RWPE2 (cell line): ENCODE data around the gene RASGRP1.

Source experiments
- ATAC-seq: fragments of 200-7000 bp; cut with Tn5 transposase; 3 replicates; pipeline ENCODE4 v1.9.1; 2021; ENCODE audit warnings: low read depth
- DNase-seq: peaks from one replicate; pipeline ENCODE4 v3.0.0-alpha.2; 2020; ENCODE audit warnings: low spot score
- H3K27ac ChIP-seq: fragments of 450-650 bp; 2 replicates; pipeline ENCODE4 v1.5.1; 2017; ENCODE audit warnings: mild to moderate bottlenecking; ENCODE audit not compliant: poor library complexity, severe bottlenecking
- H3K27me3 ChIP-seq: fragments of 250-450 bp; sonication (Bioruptor Pico); 2 replicates; pipeline ENCODE4 v1.5.1; 2021; ENCODE audit warnings: mild to moderate bottlenecking, moderate library complexity; ENCODE audit not compliant: insufficient read depth, poor library complexity, severe bottlenecking
- H3K36me3 ChIP-seq: fragments of 250-450 bp; sonication (Bioruptor Pico); 2 replicates; pipeline ENCODE4 v1.5.1; 2020; ENCODE audit warnings: low read depth, mild to moderate bottlenecking, moderate library complexity
- H3K4me1 ChIP-seq: fragments of 250-450 bp; sonication (Bioruptor Pico); 2 replicates; pipeline ENCODE4 v1.5.1; 2021; ENCODE audit warnings: mild to moderate bottlenecking, moderate library complexity; ENCODE audit not compliant: insufficient read depth, poor library complexity, severe bottlenecking
- H3K4me3 ChIP-seq: fragments of 250-450 bp; sonication (Bioruptor Pico); 2 replicates; pipeline ENCODE4 v1.5.1; 2021; ENCODE audit warnings: mild to moderate bottlenecking, moderate library complexity; ENCODE audit not compliant: severe bottlenecking
- H3K9me3 ChIP-seq: fragments of 250-450 bp; sonication (Bioruptor Pico); 2 replicates; pipeline ENCODE4 v1.5.1; 2021; ENCODE audit warnings: mild to moderate bottlenecking, moderate library complexity; ENCODE audit not compliant: severe bottlenecking
- TF ChIP-seq, protein P1 (sequence below): fragments of 450-650 bp; IDR thresholded peaks from one replicate; pipeline ENCODE4 v1.5.1; 2017; ENCODE audit warnings: mild to moderate bottlenecking, moderate library complexity; ENCODE audit not compliant: poor library complexity, severe bottlenecking

RASGRP1 gene

DNA sequence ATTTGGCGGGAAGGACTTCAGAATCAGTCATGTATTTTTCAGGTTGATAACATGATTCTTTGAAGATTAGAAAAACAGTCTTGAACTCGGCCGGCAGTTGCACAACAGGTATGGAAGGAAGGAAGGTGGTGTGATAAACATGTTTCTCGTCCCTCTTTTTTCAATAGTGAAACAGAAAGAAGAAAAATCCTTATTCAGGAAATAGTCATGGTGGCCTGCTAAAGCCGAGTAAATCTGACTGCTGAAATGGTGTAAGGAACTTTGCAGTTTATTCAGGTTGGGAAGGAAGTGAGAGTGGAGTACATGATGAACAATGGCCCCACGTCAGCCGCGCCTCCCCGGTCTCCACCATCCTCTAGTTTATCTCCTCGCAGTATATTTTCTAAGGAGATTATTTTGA is 6.7 kb downstream of the RASGRP1 start:
- Histone ChIP-seq H3K4me1 (no peaks in the 10 kb centered on the region), H3K4me3 (no peak overlapping the region), H3K9me3 (no peaks in the 10 kb centered on the region), H3K36me3 (no peaks in the 10 kb centered on the region), H3K27ac (no peak overlapping the region), H3K27me3 (peaks cover 7% of the 10 kb centered on the region)
- TF ChIP-seq, protein P1, sequence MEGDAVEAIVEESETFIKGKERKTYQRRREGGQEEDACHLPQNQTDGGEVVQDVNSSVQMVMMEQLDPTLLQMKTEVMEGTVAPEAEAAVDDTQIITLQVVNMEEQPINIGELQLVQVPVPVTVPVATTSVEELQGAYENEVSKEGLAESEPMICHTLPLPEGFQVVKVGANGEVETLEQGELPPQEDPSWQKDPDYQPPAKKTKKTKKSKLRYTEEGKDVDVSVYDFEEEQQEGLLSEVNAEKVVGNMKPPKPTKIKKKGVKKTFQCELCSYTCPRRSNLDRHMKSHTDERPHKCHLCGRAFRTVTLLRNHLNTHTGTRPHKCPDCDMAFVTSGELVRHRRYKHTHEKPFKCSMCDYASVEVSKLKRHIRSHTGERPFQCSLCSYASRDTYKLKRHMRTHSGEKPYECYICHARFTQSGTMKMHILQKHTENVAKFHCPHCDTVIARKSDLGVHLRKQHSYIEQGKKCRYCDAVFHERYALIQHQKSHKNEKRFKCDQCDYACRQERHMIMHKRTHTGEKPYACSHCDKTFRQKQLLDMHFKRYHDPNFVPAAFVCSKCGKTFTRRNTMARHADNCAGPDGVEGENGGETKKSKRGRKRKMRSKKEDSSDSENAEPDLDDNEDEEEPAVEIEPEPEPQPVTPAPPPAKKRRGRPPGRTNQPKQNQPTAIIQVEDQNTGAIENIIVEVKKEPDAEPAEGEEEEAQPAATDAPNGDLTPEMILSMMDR: no peak
- DNase-seq (no peak), ATAC-seq (no peak)

DNA sequence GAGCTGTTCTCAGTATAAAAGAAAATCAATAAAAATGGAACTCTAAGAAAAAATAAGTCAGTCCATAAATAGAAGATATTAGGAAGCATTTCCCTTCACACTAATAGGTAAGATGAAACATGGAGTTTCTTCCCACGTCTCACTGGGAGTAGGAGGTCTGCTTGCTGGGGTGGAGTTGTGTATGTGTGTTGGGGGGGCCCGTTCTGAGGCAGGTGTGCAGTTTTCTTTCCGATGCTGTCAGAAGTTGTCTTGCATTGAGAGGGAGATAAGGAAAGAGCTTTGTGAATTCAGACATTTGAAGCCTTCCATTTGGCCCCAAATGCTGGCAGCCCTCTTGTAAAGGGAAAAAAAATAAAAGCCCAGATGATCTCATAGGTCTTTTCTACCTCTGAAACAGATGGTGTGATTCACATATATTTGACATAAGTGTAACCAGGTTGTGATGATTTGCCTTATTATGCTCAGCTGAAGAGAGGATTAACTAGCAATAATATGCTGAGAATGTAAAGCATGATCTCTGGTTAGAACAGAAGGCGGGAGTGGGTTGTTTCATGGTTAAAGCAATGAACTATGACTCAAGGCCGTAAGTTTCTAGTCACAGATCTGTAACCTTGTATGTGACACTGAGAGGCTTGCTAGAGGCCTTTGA is 8.8 kb downstream of the RASGRP1 start:
- Histone ChIP-seq H3K4me3 (no peak overlapping the region), H3K9me3 (no peaks in the 10 kb centered on the region), H3K27me3 (peaks cover 24% of the 10 kb centered on the region), H3K4me1 (no peaks in the 10 kb centered on the region), H3K27ac (no peak overlapping the region), H3K36me3 (no peaks in the 10 kb centered on the region)
- no peak for DNase-seq
- no peak for ATAC-seq
- TF ChIP-seq, protein P1: no peak

DNA sequence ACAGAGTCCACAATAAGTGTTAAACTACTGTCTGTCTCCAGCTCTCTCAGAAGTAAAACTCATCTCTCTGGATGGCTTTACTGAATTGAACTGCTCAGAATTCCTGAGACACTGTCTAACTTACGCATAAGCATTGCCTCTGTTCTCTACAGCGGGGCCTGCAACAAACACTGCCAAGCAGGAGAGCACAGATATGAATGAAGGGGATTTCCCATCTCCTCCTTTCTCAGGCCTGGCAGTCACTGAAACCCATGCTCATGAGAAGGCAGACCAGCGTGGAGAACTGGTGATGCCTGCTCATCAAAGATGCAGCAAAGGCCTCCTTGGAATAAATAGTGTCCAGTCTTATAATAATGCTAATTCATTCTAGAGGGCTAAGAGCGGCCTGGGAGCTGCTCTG is 10.3 kb downstream of the RASGRP1 start:
- Histone ChIP-seq H3K4me3 (no peak overlapping the region), H3K27me3 (peaks cover 28% of the 10 kb centered on the region), H3K9me3 (no peaks in the 10 kb centered on the region), H3K4me1 (no peaks in the 10 kb centered on the region), H3K36me3 (no peaks in the 10 kb centered on the region), H3K27ac (no peak overlapping the region)
- ATAC-seq (no peak), DNase-seq (no peak)
- TF ChIP-seq, protein P1: no peak

DNA sequence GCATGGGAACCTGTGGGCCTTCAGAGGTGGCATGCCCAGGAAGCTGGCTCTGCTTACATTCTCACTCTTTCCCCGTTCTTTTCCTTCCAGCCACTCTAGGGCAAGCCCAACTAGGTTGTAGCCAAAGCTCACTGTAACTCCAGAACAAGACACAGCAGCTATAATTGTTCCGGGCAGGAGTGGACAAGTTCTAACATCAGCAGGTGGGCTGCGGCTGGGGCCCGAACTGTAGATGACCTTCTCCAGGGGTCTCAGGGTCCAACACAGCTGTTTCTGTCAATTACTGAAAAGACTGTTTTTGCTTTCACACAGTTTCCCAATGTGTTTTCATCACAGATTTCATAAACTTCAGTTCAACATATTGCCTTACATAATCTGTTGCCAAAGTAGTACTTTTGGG is 11.5 kb downstream of the RASGRP1 start:
- TF ChIP-seq, protein P1: no peak
- ATAC-seq: no peak
- no peak for DNase-seq
- no peaks in the 10 kb centered on the region for H3K36me3 ChIP-seq
- H3K4me3 ChIP-seq: no peak overlapping the region
- peaks cover 36% of the 10 kb centered on the region for H3K27me3 ChIP-seq
- no peaks in the 10 kb centered on the region for H3K4me1 ChIP-seq
- no peak overlapping the region for H3K27ac ChIP-seq
- H3K9me3 ChIP-seq: no peaks in the 10 kb centered on the region
